ENCODE results near the gene LRRC2.
A peak's percentile ranks its signal among the peaks of the same experiment; 100 is the strongest.
"Not testable (repeated sequence)": the region's sequence is repeated elsewhere in the genome, so short reads cannot be mapped to it uniquely, and the experiment has no call there.

Gene LRRC2

DNA sequence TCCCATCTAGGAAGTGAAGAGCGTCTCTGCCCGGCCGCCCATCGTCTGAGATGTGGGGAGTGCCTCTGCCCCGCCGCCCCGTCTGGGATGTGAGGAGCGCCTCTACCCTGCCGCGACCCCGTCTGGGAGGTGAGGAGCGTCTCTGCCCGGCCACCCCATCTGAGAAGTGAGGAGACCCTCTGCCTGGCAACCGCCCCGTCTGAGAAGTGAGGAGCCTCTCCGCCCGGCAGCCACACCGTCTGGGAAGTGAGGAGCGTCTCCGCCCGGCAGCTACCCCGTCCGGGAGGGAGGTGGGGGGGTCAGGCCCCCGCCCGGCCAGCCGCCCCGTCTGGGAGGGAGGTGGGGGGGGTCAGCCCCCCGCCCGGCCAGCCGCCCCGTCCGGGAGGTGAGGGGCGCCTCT, 71.6 kb downstream of the LRRC2 start:
- not testable (repeated sequence) for DNase-seq

GRCh38 chr3:46492890-46493547, 73.1 kb downstream of the LRRC2 start:
- DNase-seq, result no peak

DNA sequence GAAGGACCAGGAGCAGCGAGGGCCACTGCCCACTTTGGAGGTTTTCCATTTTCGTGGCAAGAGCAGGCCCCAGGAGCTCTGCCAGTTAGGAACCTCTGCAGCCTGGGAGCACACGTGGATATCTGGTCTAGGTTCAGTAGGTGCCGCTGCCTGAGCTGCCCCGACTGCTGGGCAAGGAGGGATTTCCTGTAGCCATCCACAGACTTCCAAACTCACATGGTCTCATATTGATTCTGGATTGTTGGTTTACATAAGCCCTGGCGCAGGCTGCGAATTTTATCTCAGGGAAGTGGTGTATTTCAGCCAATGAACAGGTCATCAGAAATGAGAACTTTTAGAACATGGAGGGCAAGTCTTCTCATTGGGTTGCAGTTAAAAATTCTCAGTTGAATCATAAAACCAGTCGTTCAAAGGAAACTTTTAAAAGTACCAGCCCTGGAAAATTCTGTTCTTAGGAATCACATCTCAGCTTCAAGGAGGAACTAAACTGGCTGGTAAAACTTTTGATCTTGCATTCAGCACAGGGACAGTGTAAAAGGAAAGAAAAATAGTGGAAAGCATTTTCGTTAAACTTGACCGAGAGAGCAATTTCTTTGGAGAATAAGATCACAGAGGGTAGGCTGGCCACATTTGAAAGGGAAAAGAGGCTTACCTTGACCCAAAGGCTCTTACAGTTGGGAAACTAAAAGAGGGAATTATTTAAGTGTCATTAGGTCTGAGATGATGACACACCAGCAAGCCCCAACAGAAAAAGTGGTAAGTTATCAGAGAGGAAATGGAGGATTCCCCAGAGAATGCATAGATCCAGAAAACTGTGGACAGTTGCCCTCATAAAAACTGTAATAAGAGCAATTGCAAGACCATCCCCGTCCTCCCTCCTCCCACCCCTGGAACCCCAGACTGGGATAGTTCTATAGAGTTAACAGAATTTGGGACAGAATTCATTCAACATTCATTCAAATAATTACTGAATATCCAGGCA, 74.7 kb downstream of the LRRC2 start:
- DNase-seq, result no peak

DNA sequence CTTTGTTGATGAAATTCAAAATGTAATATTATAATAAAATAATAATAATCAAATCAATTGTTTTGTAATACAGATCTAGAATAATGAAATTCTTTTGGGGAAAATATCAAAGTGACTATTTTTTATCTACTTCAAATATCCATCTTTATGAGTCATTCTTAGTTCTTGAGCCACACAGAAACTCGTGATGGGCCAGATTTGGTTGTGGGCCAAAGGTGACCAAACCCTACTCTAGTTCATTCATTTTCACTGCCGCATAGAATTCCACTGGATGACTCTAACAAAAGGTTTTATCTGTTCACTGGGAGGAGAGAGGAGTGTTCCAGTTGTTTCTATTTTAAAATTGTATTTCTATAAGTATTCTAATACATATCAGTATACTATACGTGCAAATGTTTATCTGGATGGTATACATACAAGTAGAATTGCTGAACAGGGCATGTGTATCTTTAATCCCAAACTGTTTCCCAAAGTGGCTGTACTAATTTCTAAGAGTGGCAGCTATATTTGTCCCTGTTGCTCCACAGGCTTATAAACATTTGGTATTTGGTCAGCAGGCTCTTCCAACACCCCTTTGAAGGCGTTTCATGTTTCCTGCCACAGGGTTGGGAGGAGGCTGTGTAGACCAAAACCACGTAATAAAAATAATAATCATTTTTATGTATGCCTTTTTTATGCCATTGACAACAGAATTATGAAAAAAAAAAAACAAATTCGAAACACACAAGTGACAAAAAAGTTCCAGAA, 75.6 kb downstream of the LRRC2 start:
- DNase-seq, result no peak

DNA sequence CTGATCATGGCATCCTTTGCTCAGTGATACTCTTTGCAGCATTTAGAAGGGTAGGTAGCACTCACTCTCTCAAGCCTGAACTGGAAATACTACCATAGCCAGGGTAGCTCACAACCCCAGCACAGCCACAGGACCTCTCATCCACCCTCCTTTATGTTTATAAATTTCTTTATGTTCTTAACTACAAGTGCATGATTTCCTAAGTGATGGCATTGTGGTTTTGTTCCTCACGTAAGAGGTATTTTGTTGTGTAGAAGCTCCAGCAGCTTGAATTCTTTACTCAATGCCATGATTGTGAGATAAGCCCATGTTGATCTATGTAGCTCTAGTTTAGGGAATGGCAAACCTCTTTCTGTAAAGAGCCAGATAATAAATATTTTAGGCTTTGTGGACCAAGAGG, 76.2 kb downstream of the LRRC2 start:
- DNase-seq, result no peak

DNA sequence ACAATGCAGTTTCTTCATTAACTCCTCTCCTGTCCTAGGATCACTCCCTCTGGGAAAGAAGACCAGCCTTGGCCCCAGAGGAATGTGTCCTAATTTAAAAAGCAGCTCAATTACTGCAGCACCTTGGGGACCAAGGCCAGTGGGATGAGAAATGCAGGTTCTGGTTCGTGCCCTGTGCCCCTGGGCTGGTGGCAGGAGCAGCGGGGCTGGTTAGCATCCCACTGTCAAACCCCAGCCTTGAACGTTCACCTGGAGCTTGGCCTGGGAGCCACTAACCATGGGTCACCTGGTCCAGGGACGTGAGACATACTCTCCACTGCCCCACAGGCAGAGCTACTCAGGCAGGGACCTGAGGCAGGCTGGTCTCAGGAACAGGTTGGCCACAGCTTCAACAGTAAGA, 76.7 kb downstream of the LRRC2 start:
- DNase-seq, result no peak

DNA sequence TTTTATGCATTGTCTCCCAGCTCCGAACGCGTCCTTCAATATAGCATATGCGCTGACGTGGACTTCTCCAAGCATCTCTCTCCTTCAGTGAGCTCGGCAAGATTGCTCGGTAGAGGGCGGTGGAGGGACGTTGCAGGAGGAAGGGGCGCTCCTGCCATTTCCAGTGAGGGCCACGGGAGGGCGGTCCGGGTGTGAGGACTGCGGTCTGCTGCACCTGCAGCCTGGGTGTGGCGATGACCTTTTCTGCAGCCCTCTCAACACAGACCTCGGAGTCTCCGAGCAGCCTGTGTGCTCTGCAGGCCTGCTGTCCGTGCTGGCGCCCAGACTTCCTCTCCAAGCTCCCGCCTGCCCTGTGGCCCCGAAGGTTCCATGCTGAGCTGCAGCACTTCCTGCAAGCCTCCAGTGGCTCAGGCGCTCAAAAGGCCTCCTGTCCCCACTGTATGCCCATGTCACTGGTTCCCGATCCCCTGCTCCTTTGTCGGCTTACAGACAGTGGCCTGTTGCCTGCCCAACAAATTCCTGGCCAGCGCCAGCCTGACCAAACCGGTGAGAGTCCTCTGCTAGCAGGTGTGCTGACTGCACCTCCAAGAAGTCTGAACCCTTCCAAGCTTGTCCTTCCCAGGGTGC, 77.3 kb downstream of the LRRC2 start:
- DNase-seq, result peak; percentile 92

GRCh38 chr3:46485779-46486175, 80.3 kb downstream of the LRRC2 start:
- DNase-seq, result no peak

DNA sequence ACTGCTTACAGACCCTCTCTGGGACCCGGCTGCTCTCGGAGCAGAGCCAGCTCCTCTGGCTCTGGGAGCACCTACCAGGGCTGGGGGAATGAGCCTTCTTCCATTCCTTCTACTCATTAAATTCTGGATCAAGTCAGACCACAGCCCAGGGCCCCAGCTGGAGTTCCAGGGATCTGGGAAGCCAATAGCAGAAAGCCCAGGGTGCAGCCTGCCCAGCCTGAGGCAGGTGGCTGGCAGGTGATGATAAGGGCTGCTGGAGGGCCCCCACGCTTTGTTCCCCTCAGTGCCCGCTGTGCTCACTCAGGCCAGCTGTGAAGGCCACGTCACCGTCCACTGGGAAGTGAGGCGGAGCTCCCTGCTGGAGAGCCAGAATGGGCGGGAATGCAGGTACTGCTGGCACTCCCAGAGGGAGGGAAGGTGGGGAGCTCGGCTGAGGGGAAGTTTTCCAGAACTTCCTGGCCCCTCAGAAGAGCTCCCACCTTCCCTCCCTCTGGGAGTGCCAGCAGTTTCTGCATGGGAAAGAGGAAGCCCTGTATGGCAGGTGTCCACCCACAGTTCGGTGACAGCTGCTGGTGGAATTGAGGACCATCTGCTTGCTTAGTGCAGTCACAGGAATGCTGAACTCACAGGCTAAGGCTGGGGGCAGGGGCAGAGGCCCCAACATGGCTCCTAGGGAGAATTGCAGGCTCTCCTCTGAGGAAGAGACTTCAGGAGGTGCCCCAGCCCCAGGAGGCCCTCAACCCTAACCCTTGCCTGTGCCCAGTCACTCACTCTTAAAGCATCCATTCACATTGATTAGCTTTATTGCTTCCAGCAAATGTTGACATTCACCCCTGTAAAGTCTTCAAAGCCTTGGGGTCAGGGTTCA, 81.0 kb downstream of the LRRC2 start:
- no peak for DNase-seq

- no peak for DNase-seq
Measured at GRCh38 chr3:46484388-46484787, 81.7 kb downstream of the LRRC2 start.

DNA sequence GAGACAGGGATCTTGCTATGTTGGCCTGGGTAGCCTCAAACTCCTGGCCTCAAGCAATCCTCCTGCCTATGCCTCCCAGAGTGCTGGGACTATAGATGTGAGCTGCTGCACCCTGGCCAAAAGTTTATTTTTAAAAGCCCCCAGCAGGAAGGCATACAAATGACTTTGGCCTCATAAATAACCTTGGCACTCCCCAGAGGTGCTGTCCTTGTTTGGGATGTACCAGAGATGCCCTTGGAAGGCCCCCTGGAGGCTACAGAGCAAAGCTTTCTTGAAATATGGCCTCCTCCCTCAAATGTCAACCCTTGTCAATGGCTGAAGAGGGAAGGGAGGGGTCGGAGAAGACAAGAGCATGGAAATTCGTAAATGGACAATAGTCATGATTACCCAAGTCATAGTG, 82.3 kb downstream of the LRRC2 start:
- no peak for DNase-seq

- DNase-seq, result no peak
Measured at GRCh38 chr3:46482632-46483350, 83.3 kb downstream of the LRRC2 start.

GRCh38 chr3:46481636-46482035, 84.5 kb downstream of the LRRC2 start:
- no peak for DNase-seq

DNA sequence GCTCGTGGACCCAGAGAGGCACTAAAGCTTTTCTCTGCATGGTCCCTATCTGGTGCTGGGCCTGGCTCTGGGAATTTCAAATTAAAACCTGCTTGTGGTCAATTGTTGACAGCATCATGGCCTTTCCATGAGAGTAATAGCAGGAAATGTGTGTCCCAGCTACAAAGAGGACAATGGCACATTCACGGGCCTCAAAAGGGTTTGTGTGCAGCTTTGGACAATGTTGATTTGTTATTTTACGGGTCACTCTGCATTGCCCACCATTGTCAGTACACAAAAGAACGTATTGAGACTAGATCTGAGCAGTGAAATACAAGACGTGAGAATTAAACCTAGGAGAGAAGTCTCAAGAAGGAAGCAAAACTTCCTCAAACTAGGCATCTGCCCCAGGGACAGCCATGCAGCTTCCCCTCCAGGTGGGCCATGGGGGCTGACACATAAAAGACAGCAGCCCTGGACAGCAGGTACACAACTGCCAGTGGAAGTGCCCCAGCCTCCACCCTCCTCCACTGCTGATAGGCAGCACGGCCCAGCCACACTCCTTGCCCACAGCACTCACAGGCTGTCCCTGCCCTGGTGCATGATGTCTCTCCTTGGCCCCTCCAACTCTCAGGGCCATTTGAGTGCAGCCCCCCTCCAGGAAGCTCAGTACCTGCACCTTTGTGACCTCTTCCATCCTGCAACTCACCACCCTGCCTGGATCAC, 85.5 kb downstream of the LRRC2 start:
- DNase-seq, result no peak

DNA sequence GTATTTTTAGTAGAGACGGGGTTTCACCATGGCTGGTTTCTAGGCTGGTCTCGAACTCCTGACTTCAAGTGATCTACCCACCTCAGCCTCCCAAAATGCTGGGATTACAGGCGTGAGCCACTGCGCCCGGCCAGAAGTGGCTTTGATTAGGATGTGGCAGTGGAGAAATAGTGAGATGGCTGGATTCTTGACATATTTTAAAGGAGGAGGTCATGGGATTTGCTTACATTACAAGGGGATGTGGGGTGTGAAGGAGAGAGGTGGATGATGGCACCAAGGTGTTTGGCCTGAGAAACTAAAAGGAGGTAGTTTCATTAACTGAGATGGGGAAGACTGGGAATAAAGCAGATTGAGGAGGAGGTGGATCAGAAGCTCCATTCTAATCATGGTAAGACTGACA, 86.4 kb downstream of the LRRC2 start:
- DNase-seq, result no peak

DNA sequence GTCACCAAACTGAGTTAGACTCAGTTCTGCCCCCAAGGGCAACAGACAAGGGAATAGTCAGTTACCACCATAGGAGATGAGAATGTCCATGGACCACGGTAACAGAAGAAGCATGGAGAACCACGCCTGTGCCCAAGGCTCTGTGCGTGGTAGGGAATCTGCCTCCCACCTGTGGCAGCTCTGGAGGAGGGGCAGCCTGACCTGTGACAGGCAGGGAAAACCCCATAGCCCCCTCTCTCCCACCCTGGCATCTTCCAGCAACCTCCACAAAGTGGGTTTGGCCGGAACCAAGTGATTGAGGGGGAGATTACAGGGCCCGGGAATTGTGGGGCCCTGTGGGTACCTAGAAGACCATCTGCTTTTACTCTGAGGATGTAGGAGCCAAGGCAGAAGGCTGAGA, 87.1 kb downstream of the LRRC2 start:
- no peak for DNase-seq

DNA sequence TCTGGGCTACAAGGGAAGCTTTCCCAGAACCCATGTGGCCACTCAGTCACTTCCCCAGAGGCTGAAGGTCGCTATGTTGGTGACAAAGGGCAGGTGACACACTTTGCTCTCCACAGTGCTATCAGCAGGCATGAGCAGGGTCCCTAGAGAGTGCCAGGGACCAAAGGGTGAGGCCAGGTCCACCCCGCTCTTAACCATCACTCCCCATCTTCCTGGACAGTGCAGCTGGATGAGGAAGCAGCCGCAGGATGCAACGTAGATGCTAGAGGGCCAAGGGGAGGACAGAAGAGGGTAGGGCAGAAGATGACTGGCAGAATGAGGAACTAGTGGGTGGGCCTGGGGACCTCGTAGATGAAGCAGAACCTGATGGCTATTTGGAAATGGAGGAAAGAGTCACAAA, 87.8 kb downstream of the LRRC2 start:
- no peak for DNase-seq

GRCh38 chr3:46477756-46478155, 88.3 kb downstream of the LRRC2 start:
- no peak for DNase-seq

- peak; percentile 13 for DNase-seq
Measured at GRCh38 chr3:46477145-46477544, 89.0 kb downstream of the LRRC2 start.

GRCh38 chr3:46472736-46473135, 93.4 kb downstream of the LRRC2 start:
- DNase-seq, result peak; percentile 10
